HG02798 (cell line): ENCODE data around the gene RAB7A.

Experiments used
- ATAC-seq: cut with Tn5 transposase; IDR thresholded peaks from one replicate; pipeline ENCODE4 v1.9.1; 2021; ENCODE audit warnings: mild to moderate bottlenecking; ENCODE audit not compliant: unreplicated experiment, poor library complexity

RAB7A gene

DNA sequence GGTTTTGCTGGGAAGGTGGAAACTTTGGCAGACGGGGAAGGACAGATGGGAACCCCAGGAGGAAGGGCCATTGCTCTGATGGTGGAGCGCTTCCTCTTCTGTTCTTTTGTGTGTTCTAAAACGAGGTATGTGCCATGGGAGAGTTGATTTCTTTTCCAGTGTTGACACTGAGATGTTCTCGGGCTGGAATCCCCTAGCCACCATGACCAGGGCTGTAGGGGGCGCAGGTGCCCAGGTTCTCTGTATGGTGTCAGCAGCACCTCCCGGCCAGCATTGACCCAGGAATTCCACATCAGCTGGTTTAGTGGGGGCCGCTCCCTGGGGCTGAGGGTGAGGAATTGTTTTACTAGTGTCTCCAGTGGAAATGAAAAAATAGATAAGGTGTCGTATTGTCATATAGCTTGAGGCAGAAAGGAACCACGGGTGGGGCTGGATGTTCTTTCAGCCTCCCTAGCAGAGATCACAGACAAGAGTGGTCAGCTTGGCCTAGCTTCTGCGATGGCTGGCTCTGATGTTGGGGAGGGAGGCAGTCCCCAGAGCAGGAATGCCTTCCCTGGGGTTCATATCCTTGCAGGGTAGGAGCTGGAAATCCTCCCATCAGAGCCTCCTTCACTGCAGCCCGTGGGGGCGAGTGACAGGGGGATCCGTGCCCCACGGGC, 119.3 kb downstream of the RAB7A start:
- ATAC-seq: no peak

DNA sequence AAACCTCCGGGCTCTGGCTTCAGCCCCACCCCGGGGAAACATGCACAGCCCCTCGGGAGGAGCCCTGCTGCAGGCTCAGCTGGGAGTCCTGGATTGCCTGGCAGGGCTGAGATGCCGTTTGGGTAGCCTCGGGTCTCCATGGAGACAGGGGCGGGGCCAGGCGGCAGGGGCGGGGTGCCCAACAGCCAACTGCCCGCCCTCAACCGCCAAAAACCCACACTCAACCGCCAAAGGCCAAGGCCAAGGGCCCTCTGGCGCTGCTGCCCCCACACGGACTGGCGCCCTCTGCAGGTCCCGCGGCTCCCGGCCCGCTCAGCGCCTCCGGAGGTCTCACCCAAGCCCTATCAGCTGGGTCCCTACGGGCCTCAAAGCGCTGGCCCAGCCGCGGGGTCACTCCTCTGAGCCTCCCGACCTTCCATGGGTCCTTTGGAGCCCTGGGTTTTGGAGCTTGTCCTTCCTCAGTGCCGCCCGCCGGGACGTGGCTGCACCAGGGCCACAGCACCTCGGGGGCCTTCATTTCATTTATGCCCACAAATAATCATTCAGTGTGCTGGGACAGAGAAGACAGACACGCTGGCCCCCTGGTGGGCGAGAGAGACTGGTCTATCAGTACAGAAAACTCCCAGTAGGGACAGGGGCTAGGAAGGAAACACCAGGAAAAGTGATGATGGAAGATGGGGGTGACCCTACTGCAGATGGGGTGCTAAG, 119.9 kb downstream of the RAB7A start:
- ATAC-seq: peak; percentile 79

DNA sequence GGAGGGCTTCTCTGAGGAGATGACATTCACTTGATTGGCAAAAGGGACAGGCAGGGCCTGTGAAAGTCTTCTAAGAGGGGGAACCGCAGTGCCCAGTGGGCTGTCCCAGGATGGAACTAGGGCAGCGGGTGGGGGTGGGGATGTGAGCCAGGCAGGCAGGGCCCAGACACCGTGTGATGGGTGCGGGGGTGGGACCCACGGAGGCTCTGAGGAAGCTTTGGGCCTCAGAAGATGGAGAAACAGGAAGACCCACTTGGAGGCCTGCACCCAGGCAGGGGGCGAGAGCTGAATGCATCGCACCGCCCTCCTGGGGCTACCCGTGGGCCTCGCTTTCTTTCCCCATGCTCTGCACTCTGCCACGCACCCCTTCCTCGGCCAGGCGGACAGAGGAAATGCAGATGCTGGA, 120.5 kb downstream of the RAB7A start:
- no peak for ATAC-seq

DNA sequence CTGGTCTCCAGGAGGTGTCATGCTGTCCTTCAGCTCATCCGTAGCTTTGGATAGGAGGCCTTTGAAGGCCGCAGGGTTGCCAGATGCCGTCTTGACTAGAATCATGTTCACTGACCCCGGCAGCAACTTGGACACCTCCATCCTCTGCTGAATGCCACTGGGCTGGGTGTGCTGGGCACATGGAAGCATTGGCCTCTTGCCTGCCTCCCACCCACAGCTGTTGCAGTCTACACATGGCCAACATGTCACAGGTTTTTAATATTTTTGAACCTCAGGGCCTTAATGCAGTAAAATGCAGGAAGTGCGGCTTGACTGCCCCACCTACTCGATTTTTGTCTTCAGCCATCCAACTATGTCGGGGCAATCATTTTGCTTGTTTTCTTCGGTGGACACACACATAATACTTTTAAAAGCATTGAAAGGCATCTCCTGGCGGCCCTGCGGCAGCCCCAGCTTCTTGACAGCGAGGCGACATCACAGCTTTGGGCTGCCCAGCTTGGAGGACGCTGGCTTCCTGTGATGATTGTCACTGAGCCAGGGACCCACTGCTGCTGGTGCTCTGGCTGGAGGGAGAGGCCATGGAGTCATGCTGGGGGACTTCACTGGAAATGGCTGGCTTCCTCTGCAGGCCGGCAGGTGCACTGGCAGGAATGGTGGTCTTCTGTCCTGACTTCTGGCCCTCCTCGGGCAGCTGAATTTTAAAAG, 121.8 kb downstream of the RAB7A start:
- ATAC-seq: no peak

DNA sequence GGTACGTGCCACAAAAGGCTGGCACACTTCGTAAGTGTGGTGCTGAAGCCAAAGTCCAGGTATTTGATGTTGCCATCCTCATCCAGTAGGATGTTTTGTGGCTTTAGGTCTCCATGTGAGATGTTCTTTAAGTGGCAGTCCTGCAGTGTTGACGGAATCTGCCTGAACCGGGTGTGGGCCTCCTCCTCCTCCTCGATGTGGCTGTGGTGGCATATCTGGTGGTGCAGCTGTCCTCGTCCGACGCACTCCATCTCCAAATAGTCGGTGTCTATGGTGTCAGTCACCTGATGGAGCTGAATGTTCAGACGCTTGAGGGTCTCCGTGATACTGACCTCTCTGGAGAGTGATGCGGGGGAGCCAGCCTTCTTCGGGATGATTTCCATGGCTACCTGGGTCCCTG, 123.0 kb downstream of the RAB7A start:
- ATAC-seq: no peak

DNA sequence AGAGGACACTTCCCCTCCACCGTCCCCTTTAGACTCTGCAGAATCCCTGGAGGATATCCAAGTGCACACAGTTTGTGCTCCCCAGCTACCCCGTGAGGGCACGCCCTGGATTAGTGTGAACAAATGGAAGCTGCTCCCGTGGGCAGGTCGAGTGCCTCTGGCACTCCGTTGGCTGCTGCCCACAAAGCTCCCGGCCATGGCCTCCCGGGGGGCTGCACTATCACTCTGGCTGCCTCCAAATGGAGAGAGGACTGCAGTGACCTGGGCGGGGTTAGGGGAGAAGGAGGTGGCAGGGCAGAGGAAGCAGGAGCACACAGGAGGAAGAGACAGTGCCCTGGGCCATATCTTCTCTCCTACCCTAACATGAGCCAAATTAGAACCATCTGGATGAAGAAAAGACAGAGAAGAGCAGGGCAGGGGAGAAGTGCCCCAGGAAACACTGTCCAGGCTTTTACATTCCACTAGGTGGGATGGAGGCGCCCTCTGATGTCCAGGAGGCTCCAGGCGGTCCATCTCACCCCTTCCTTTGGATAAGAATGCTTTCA, 124.0 kb downstream of the RAB7A start:
- no peak for ATAC-seq

DNA sequence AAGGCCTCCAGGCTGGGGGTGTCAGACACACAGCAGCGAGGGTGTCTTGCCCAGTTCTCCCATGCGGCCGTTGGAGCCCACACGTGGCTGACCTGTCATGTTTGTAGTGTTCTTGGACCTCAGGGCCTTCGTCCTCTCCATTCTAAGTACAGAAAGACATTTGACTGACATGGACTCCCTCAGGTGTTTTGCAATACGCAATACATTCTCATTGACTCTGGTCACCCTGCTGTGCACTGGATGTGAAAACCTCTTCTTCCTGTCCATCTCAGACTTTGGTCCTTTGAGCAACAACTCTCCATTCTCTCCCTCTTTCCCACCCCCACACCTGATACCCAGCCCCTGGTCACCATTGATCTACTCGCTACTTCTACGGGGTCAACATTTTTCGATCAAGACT, 124.6 kb downstream of the RAB7A start:
- no peak for ATAC-seq

DNA sequence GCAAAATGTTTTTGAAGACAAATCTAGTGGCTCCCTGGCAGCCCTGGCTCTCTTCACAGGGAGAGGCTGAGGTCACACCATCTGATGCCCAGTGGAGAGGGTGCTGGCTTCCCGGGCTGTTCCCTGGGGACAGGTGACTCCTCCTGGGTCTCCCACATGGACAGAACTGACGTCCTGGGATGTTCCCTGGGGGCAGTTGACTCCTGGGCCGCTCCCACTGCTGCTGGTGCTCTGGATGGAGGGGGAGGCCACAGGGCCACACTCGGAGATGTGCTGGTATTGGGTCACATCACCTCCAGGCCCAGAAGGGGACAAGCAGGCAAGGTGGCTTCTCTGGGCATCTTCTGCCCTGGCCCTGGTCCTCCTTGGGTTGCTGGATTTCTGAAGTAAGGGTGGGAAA, 125.6 kb downstream of the RAB7A start:
- ATAC-seq: no peak

DNA sequence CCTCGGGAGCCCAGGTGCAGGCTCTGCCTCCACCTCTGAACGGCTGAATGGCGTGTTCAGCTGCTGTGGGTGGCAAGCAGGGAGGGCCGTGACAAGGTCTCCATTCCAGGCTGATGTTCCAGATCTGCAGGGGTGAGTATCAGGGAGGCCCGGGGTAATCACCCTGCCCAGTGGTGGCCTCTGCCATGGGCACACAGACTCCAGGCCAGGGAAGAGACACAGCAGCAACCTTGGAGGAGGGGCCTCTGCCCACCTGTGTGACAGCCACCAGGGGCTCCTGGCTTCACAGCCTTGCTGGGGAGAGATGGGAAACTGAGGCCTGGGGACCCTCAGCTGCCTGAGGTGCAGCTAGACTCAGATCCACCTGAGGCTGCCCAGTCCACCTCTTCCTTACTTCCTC, 127.8 kb downstream of the RAB7A start:
- no peak for ATAC-seq

DNA sequence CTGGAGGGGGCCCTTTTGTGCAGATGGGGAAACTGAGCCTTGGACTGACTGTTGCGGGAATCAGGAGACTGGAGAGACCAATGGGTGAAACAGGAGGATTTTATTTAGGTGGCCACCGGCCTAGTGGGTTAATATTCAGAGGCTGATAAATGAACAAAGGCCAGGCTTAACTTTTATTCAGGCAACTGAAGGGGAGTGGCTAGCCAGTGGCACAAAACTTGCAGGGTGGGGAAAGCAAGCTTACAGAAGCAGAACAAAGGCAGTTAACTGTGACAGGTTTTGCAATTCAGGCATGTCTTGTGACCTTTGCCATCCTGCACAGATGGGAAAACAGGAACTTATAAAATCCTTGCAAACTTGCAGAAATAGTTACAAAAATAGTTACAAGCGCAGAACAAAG, 128.5 kb downstream of the RAB7A start:
- no peak for ATAC-seq

DNA sequence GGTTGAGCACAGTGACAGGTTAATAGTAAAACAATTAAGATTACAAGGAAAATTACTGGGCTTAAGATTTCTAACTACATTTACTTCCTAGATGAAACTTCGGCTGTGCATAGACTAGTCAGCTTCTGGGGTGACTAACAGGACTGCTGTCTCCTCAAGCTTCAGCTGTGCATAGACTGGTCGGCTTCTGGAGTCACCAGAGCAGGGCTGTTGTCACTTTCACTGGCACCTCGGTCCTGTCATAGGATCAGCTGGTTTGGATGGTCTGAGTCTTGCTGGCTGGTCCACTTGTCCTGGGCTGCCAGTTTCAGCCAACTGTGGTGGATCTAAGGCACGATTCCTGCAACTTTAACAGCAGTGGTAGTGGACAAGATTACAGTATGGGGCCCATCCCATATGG, 129.6 kb downstream of the RAB7A start:
- ATAC-seq: no peak

DNA sequence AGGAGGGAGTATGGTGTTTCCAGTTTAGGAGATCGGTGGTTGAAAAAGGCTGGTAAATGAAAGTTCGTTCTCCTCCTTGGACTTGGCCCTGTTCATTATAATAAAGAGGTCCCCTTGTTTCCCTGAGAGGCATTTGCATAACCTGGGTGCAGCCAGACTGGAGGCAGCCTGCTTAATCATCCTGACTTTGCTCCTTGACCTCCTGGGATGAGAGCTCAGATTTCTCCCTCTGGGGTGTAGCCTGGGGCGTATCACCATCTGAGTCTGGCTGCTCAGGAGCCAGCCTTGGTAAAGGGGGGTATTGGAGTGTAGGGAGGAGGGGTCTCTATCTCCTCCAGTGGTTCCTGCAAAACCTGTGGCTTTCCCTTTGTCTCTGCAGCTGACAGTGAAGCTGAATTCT, 132.2 kb downstream of the RAB7A start:
- ATAC-seq: no peak

DNA sequence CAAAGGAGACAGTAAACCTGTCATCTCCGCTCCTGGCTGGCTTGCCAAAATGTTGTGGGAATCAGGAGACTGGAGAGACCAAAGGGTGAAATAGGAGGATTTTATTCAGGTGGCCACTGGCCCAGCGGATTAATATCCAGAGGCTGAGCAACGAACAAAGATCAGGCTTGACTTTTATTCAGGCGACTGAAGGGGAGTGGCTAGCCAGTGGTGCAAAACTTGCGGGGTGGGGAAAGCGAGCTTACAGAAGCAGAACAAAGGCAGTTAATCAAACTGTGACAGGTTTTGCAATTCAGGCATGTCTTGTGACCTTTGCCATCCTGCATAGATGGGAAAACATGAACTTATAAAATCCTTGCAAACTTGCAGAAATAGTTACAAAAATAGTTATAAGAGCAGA, 133.6 kb downstream of the RAB7A start:
- no peak for ATAC-seq

DNA sequence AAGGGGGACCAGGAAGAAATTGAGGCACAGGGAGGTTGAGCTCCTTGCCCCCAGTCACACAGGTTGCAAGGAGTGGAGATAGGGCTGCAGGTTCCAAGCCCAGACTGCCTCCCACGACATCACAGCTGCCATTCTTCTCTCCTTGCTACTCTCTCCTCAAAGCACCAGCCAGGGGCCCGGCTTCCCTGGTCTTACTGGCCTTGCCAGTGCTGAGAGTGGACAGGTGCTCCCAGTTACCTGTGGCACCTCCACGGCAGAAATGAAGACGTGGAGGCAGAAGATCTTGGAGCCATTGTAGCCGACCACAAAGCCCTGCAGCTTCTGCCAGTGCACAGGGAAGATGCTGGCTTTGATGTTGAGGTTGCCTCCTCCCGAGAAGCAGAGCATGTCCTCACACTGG, 135.5 kb downstream of the RAB7A start:
- no peak for ATAC-seq

DNA sequence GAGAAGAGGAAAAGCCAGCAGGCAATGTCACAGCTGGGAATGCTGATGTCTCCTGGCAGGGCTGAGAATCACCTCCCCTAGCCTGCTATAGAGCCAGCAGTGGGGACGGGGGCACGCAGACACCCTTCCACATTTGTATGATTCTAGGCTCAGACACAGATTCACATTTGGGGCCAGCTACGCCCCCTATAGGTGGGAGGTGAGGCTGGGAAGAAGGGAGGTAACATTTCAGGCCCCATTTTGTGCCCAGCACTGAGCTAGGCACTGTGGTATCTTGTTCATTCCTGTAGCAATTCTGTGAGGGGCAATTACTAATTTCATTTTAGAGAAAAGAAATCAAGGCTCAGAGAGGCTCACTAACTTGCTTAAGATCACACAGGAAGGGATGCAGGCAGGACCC, 137.6 kb downstream of the RAB7A start:
- no peak for ATAC-seq
